GM12878 (cell line): ENCODE data around the gene CEP250. TPM values are rescaled to one million over a fixed set of nuclear protein-coding genes. Genes with fewer than 3 reads are reported as not detected.

Experiments used
- ATAC-seq: fragments of 200-7000 bp; cut with Tn5 transposase; 3 replicates; pipeline ENCODE4 v1.9.1; 2020; ENCODE audit warnings: mild to moderate bottlenecking, moderate library complexity
- BruUV-seq: library from RNA; stranded (reverse); fragments of 400-500 nt; replicated peaks from 2 replicates; lab custom pipeline; 2021; lab: Mats Ljungman, UMichigan
- CTCF ChIA-PET: fragments of 300-600 bp; sonication (Branson Sonifier 250); formaldehyde crosslinking; extraction: SDS; loops from one replicate; lab custom pipeline; 2021; ENCODE audit warnings: inconsistent platforms; lab: Yijun Ruan, JAX
- POLR2A ChIA-PET: fragments of 350-600 bp; formaldehyde crosslinking; extraction: SDS; loops from one replicate; lab custom pipeline; 2021; ENCODE audit warnings: inconsistent platforms; lab: Charles Lee
- RAD21 ChIA-PET: fragments of 300-600 bp; sonication (Branson Sonifier 250); formaldehyde crosslinking; loops from one replicate; lab custom pipeline; 2023; ENCODE audit warnings: antibody characterized with exemption; ENCODE audit not compliant: unreplicated experiment; lab: Charles Lee
- SMC1A ChIA-PET: fragments of 300-600 bp; sonication (Branson Sonifier 250); formaldehyde crosslinking; loops from one replicate; lab custom pipeline; 2023; ENCODE audit not compliant: unreplicated experiment, uncharacterized antibody; lab: Charles Lee
- DNase-seq: peaks from one replicate; pipeline ENCODE4 v3.0.0-alpha.2; 2011; ENCODE audit warnings: low read depth, low spot score
- FAIRE-seq: peaks from 3 replicates; lab custom pipeline; 2011; peaks lifted over from hg19 to GRCh38; lab: Jason Lieb, UNC
- H2AFZ ChIP-seq: 2 replicates; pipeline ENCODE4 v1.6.0; 2011; ENCODE audit warnings: low read depth, low read length, control low read depth; ENCODE audit not compliant: control insufficient read depth
- H3K27ac ChIP-seq: 2 replicates; pipeline ENCODE4 v1.5.1; 2011; ENCODE audit warnings: control low read depth; ENCODE audit not compliant: control insufficient read depth, insufficient read depth
- H3K27me3 ChIP-seq, 2 experiments: replicated peaks in 1 of 2; 2 replicates each; pipeline versions ENCODE4 v1.6.0 to v1.6.1; 2011; ENCODE audit warnings: low read length in 1 of 2; ENCODE audit not compliant: control insufficient read depth in 2 of 2, insufficient read depth in 2 of 2
- H3K36me3 ChIP-seq, 2 experiments: 2 replicates each; pipeline ENCODE4 v1.5.1; 2011; ENCODE audit warnings: low read length in 1 of 2; ENCODE audit not compliant: control insufficient read depth in 2 of 2, insufficient read depth in 2 of 2
- H3K4me1 ChIP-seq: 2 replicates; pipeline ENCODE4 v1.6.1; 2011; ENCODE audit warnings: mild to moderate bottlenecking, low read length, moderate library complexity, mixed read lengths; ENCODE audit not compliant: control insufficient read depth, insufficient read depth
- H3K4me2 ChIP-seq: 2 replicates; pipeline ENCODE4 v1.6.0; 2011; ENCODE audit warnings: control low read depth; ENCODE audit not compliant: control insufficient read depth, insufficient read depth
- H3K4me3 ChIP-seq: fragments of 200-600 bp; sonication (generic); 2 replicates; pipeline ENCODE4 v1.5.1; 2016
- H3K79me2 ChIP-seq: 2 replicates; pipeline ENCODE4 v1.6.0; 2011; ENCODE audit warnings: low read length; ENCODE audit not compliant: control insufficient read depth, insufficient read depth
- H3K9ac ChIP-seq: 2 replicates; pipeline ENCODE4 v1.8.0; 2011; ENCODE audit warnings: low read length, control low read depth, mixed read lengths; ENCODE audit not compliant: control insufficient read depth, insufficient read depth
- H3K9me3 ChIP-seq: replicated peaks from 3 replicates; pipeline ENCODE4 v1.5.1; 2011; ENCODE audit warnings: mild to moderate bottlenecking, low read length; ENCODE audit not compliant: control insufficient read depth, insufficient read depth
- H4K20me1 ChIP-seq: 2 replicates; pipeline ENCODE4 v1.6.0; 2011; ENCODE audit not compliant: control insufficient read depth, insufficient read depth
- IKZF2 ChIP-seq, 2 experiments: fragments of 450-650 bp; IDR thresholded peaks; 2 replicates each; pipeline ENCODE4 v1.6.1; 2017; ENCODE audit warnings: mild to moderate bottlenecking in 2 of 2, moderate library complexity in 2 of 2
- TBL1XR1 ChIP-seq: IDR thresholded peaks from 2 replicates; pipeline ENCODE4 v1.6.1; 2012; ENCODE audit warnings: low read depth, low read length, improper control_type of control experiment
- ZBTB40 ChIP-seq: fragments of 450-650 bp; IDR thresholded peaks from 2 replicates; pipeline ENCODE4 v1.6.1; 2016; ENCODE audit warnings: mild to moderate bottlenecking, moderate library complexity, borderline replicate concordance
- ZNF384 ChIP-seq: IDR thresholded peaks from 2 replicates; pipeline ENCODE4 v1.6.1; 2012; ENCODE audit warnings: low read depth, mild to moderate bottlenecking, low read length, improper control_type of control experiment, borderline replicate concordance
- WGBS: methylation state at CpG from one replicate; pipeline ENCODE4 v1.1.6; 2016; ENCODE audit warnings: low lambda C conversion rate; ENCODE audit not compliant: insufficient replicate concordance, insufficient coverage; ENCODE audit errors: missing lambda C conversion rate; 5-methylcytosine and 5-hydroxymethylcytosine counted together
- in situ Hi-C: fragments of 300-500 bp; cut with MboI; formaldehyde crosslinking; loops from 9 replicates; pipeline ENCODE4 v1.14.3; 2018; ENCODE audit warnings: mixed read lengths
- intact Hi-C: fragments of 100-400 bp; cut with micrococcal nuclease; formaldehyde crosslinking; loops from one replicate; pipeline ENCODE4 v1.14.2; 2022; ENCODE audit not compliant: unreplicated experiment
- polyA plus RNA-seq, 11 experiments: library from polyadenylated mRNA; depleted of rRNA in 4 of 11; unstranded in 6 of 11; stranded (reverse) in 5 of 11; fragments of >200 nt; fragmentation: Nextera tagmentation in 4 of 11; fragmentation: Illumina TruSeq in 1 of 11; extraction: Ambion mirVana in 4 of 11; extraction: Trizol in 1 of 11; gene quantifications; 1 replicate in 1 of 11; 2 replicates in 10 of 11; pipeline versions ENCODE4 v1.2.1 to v1.2.3, GENCODE V29; 2011 to 2016; ENCODE audit warnings: inconsistent platforms in 2 of 11, missing spikeins in 2 of 11, low read depth in 1 of 11
- total RNA-seq, 4 experiments: library from RNA; depleted of rRNA in 3 of 4; stranded (reverse); fragments of >200 nt in 3 of 4; fragmentation: Illumina TruSeq in 1 of 4; extraction: Trizol in 1 of 4; gene quantifications; 2 replicates each; pipeline versions ENCODE4 v1.2.1 to v1.2.3, GENCODE V29; 2013 to 2021
- TF ChIP-seq, protein P1 (sequence below): fragments of 450-650 bp; IDR thresholded peaks from 2 replicates; pipeline ENCODE4 v1.6.1; 2017; ENCODE audit warnings: antibody characterized with exemption, mild to moderate bottlenecking, moderate library complexity
- TF ChIP-seq, protein P2 (sequence below): fragments of 450-650 bp; formaldehyde crosslinking; IDR thresholded peaks from 2 replicates; pipeline ENCODE4 v1.5.0; 2022; ENCODE audit warnings: mild to moderate bottlenecking, missing genetic modification characterization

CEP250 gene
- total and polyA plus RNA-seq, 10 of the 15 experiments (the other 5 are each of a cell fraction or from before 2014, with no cell fraction given), result 2.4 to 41.6 (median 25.7) TPM

- no peak overlapping the region for H3K4me3 ChIP-seq
- ATAC-seq, result no peak
- no peak overlapping the region for H3K4me2 ChIP-seq
- H2AFZ ChIP-seq, result no peak overlapping the region
- TF ChIP-seq, protein P1, sequence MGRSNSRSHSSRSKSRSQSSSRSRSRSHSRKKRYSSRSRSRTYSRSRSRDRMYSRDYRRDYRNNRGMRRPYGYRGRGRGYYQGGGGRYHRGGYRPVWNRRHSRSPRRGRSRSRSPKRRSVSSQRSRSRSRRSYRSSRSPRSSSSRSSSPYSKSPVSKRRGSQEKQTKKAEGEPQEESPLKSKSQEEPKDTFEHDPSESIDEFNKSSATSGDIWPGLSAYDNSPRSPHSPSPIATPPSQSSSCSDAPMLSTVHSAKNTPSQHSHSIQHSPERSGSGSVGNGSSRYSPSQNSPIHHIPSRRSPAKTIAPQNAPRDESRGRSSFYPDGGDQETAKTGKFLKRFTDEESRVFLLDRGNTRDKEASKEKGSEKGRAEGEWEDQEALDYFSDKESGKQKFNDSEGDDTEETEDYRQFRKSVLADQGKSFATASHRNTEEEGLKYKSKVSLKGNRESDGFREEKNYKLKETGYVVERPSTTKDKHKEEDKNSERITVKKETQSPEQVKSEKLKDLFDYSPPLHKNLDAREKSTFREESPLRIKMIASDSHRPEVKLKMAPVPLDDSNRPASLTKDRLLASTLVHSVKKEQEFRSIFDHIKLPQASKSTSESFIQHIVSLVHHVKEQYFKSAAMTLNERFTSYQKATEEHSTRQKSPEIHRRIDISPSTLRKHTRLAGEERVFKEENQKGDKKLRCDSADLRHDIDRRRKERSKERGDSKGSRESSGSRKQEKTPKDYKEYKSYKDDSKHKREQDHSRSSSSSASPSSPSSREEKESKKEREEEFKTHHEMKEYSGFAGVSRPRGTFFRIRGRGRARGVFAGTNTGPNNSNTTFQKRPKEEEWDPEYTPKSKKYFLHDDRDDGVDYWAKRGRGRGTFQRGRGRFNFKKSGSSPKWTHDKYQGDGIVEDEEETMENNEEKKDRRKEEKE, result no peak
- TF ChIP-seq IKZF2 (IDR thresholded peaks at IDR 0.05) (no peak), ZNF384 (no peak)
- peaks cover 0 to 11% of the 10 kb centered on the region in 2 experiments; a peak in 1 of 4 replicates for H3K36me3 ChIP-seq
- DNase-seq, result no peak
- ChIA-PET SMC1A (no interaction called here), CTCF (no interaction called here), POLR2A (no interaction called here), RAD21 (no interaction called here)
- H3K9me3 ChIP-seq, result peaks cover 11% of the 10 kb centered on the region
- 100% methylated on average over 3 of the region's 3 CpGs for WGBS
- no peaks in the 10 kb centered on the region for H3K27me3 ChIP-seq
- FAIRE-seq, result no peak
- H3K27ac ChIP-seq, result no peak overlapping the region
- in situ Hi-C loops (no loop called here), intact Hi-C loops (no loop called here)
- BruUV-seq, result no TSS peak
- no peaks in the 10 kb centered on the region for H3K4me1 ChIP-seq
- peaks cover 27% of the 10 kb centered on the region for H3K79me2 ChIP-seq
- no peak overlapping the region for H3K9ac ChIP-seq
- no peaks in the 10 kb centered on the region for H4K20me1 ChIP-seq
Measured at GRCh38 chr20:35405775-35406174, 49.6 kb upstream of the CEP250 start.

- no TSS peak for BruUV-seq
- H3K4me3 ChIP-seq, result no peak overlapping the region
- H3K9me3 ChIP-seq, result peaks cover 11% of the 10 kb centered on the region
- no peaks in the 10 kb centered on the region for H4K20me1 ChIP-seq
- no peak for DNase-seq
- intact Hi-C loops (no loop called here), in situ Hi-C loops (no loop called here)
- 94% methylated on average over 3 of the region's 3 CpGs for WGBS
- SMC1A ChIA-PET, result no interaction called here
- FAIRE-seq, result no peak
- H3K27ac ChIP-seq, result no peak overlapping the region
- no peaks in the 10 kb centered on the region for H3K27me3 ChIP-seq
- RAD21 ChIA-PET, result no interaction called here
- H3K4me1 ChIP-seq, result no peaks in the 10 kb centered on the region; the same call in 1 of the 2 replicates
- CTCF ChIA-PET, result interaction anchor here (1.6 kb wide), 1 partner anchor 13 kb away, joined by 3 read pairs; no protein-coding TSS in a partner anchor
- peaks cover 0 to 11% of the 10 kb centered on the region in 2 experiments; a peak in 1 of 4 replicates for H3K36me3 ChIP-seq
- no peak overlapping the region for H3K9ac ChIP-seq
- POLR2A ChIA-PET, result interaction anchor here (0.5 to 0.7 kb wide), 2 partner anchors 518 to 1183 kb away, joined by 6 read pairs; no protein-coding TSS in a partner anchor
- ATAC-seq, result no peak
- H2AFZ ChIP-seq, result no peak overlapping the region
- peaks cover 28% of the 10 kb centered on the region for H3K79me2 ChIP-seq
- H3K4me2 ChIP-seq, result no peak overlapping the region
- TF ChIP-seq ZBTB40, result no peak
- TF ChIP-seq, protein P2, sequence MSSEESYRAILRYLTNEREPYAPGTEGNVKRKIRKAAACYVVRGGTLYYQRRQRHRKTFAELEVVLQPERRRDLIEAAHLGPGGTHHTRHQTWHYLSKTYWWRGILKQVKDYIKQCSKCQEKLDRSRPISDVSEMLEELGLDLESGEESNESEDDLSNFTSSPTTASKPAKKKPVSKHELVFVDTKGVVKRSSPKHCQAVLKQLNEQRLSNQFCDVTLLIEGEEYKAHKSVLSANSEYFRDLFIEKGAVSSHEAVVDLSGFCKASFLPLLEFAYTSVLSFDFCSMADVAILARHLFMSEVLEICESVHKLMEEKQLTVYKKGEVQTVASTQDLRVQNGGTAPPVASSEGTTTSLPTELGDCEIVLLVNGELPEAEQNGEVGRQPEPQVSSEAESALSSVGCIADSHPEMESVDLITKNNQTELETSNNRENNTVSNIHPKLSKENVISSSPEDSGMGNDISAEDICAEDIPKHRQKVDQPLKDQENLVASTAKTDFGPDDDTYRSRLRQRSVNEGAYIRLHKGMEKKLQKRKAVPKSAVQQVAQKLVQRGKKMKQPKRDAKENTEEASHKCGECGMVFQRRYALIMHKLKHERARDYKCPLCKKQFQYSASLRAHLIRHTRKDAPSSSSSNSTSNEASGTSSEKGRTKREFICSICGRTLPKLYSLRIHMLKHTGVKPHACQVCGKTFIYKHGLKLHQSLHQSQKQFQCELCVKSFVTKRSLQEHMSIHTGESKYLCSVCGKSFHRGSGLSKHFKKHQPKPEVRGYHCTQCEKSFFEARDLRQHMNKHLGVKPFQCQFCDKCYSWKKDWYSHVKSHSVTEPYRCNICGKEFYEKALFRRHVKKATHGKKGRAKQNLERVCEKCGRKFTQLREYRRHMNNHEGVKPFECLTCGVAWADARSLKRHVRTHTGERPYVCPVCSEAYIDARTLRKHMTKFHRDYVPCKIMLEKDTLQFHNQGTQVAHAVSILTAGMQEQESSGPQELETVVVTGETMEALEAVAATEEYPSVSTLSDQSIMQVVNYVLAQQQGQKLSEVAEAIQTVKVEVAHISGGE (CRISPR knock-in tag), result no peak
- no peak for TF ChIP-seq TBL1XR1
Measured at GRCh38 chr20:35408270-35408669, 47.1 kb upstream of the CEP250 start.
